ENCODE results near the gene CAMK1G. TPM values are rescaled to one million over a fixed set of nuclear protein-coding genes. Genes with fewer than 3 reads are reported as not detected.

The CAMK1G gene
- total RNA-seq, 2 experiments from 2014 or later, result not detected

GRCh38 chr1:209597499-209597898 lies 14.0 kb downstream of the CAMK1G start:
- intact Hi-C loops (cut with DNase I, micrococcal nuclease), result no loop called here
- H3K27ac Mint-ChIP-seq, result no peak overlapping the region
- ChIA-PET POLR2A (no interaction called here), CTCF (no interaction called here)
- H3K4me3 Mint-ChIP-seq, result no peak overlapping the region
- Histone ChIP-seq H3K9me3 (ENCODE audit: control insufficient read depth in 1 of 2, insufficient read depth in 1 of 2, low read length in 2 of 2) (peaks cover 0 to 3% of the 10 kb centered on the region in 2 experiments), H3K4me3 (ENCODE audit: low read length) (no peak overlapping the region), H3K4me1 (ENCODE audit: insufficient read depth, low read length) (no peaks in the 10 kb centered on the region), H3K27ac (ENCODE audit: low read depth in 1 of 2, low read length in 2 of 2) (no peak overlapping the region), H3K27me3 (ENCODE audit: control insufficient read depth in 1 of 2, insufficient read depth in 2 of 2, low read length in 2 of 2) (no peaks in the 10 kb centered on the region), H3K36me3 (ENCODE audit: insufficient read depth, low read length) (no peaks in the 10 kb centered on the region)
- H3K9me3 Mint-ChIP-seq, result no peaks in the 10 kb centered on the region
- DNase-seq, result no peak
- no peaks in the 10 kb centered on the region for H3K36me3 Mint-ChIP-seq (ENCODE audit: low read depth)
- no peak for ATAC-seq (ENCODE audit: poor library complexity)
- TF ChIP-seq, protein P1, sequence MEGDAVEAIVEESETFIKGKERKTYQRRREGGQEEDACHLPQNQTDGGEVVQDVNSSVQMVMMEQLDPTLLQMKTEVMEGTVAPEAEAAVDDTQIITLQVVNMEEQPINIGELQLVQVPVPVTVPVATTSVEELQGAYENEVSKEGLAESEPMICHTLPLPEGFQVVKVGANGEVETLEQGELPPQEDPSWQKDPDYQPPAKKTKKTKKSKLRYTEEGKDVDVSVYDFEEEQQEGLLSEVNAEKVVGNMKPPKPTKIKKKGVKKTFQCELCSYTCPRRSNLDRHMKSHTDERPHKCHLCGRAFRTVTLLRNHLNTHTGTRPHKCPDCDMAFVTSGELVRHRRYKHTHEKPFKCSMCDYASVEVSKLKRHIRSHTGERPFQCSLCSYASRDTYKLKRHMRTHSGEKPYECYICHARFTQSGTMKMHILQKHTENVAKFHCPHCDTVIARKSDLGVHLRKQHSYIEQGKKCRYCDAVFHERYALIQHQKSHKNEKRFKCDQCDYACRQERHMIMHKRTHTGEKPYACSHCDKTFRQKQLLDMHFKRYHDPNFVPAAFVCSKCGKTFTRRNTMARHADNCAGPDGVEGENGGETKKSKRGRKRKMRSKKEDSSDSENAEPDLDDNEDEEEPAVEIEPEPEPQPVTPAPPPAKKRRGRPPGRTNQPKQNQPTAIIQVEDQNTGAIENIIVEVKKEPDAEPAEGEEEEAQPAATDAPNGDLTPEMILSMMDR (IDR thresholded peaks at IDR 0.05), result no peak
- H3K27me3 Mint-ChIP-seq, result peaks cover 6% of the 10 kb centered on the region
- no peaks in the 10 kb centered on the region for H3K4me1 Mint-ChIP-seq (ENCODE audit: low read depth)

GRCh38 chr1:209598227-209598626 lies 14.7 kb downstream of the CAMK1G start:
- intact Hi-C loops (cut with DNase I, micrococcal nuclease), result no loop called here
- Histone ChIP-seq H3K27ac (ENCODE audit: low read depth in 1 of 2, low read length in 2 of 2) (no peak overlapping the region), H3K4me3 (ENCODE audit: low read length) (no peak overlapping the region), H3K36me3 (ENCODE audit: insufficient read depth, low read length) (no peaks in the 10 kb centered on the region), H3K4me1 (ENCODE audit: insufficient read depth, low read length) (no peaks in the 10 kb centered on the region), H3K9me3 (ENCODE audit: control insufficient read depth in 1 of 2, insufficient read depth in 1 of 2, low read length in 2 of 2) (peaks cover 0 to 3% of the 10 kb centered on the region in 2 experiments), H3K27me3 (ENCODE audit: control insufficient read depth in 1 of 2, insufficient read depth in 2 of 2, low read length in 2 of 2) (no peaks in the 10 kb centered on the region)
- POLR2A ChIA-PET, result no interaction called here
- ATAC-seq (ENCODE audit: poor library complexity) (no peak), DNase-seq (no peak)
- Mint-ChIP-seq H3K27me3 (peaks cover 4% of the 10 kb centered on the region), H3K27ac (no peak overlapping the region), H3K36me3 (ENCODE audit: low read depth) (no peaks in the 10 kb centered on the region), H3K4me3 (no peak overlapping the region), H3K9me3 (no peaks in the 10 kb centered on the region), H3K4me1 (ENCODE audit: low read depth) (no peaks in the 10 kb centered on the region)
- TF ChIP-seq, protein P1 (IDR thresholded peaks at IDR 0.05), result no peak
- CTCF ChIA-PET, result no interaction called here

DNA sequence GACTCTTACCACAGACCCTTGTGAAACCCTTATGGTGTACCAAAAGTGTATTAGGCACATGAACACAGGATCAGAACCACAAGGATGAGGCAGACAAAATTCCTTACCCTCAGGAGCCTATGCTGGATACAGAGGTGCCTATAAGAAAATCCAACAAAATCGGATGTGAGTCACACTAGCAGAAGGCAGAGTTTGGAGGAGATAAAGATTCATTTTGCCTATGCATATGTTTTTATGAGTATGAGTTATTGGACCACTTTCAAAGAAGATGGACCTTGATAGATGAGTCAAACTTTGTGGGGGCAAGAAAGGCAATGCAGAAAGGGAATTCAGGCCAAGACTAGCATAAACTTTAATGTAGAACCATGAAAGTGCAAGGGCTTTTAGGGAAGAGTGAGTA lies 17.0 kb downstream of the CAMK1G start:
- ChIA-PET POLR2A (no interaction called here), CTCF (interaction anchor here (0.9 kb wide), 1 partner anchor 31 kb away, joined by 4 read pairs; no protein-coding TSS in a partner anchor)
- Histone ChIP-seq H3K4me1 (ENCODE audit: insufficient read depth, low read length) (no peaks in the 10 kb centered on the region), H3K36me3 (ENCODE audit: insufficient read depth, low read length) (no peaks in the 10 kb centered on the region), H3K27ac (ENCODE audit: low read depth in 1 of 2, low read length in 2 of 2) (no peak overlapping the region), H3K4me3 (ENCODE audit: low read length) (no peak overlapping the region), H3K9me3 (ENCODE audit: control insufficient read depth in 1 of 2, insufficient read depth in 1 of 2, low read length in 2 of 2) (peaks cover 0 to 3% of the 10 kb centered on the region in 2 experiments), H3K27me3 (ENCODE audit: control insufficient read depth in 1 of 2, insufficient read depth in 2 of 2, low read length in 2 of 2) (no peaks in the 10 kb centered on the region)
- Mint-ChIP-seq H3K9me3 (no peaks in the 10 kb centered on the region), H3K27ac (no peak overlapping the region), H3K36me3 (ENCODE audit: low read depth) (no peaks in the 10 kb centered on the region), H3K27me3 (peaks cover 4% of the 10 kb centered on the region), H3K4me1 (ENCODE audit: low read depth) (no peaks in the 10 kb centered on the region), H3K4me3 (no peak overlapping the region)
- intact Hi-C loops (cut with DNase I, micrococcal nuclease), result no loop called here
- ATAC-seq (ENCODE audit: poor library complexity), result no peak
- DNase-seq, result no peak
- TF ChIP-seq, protein P1 (IDR thresholded peaks at IDR 0.05), result no peak

All from CD4-positive, alpha-beta T cell (primary cell).